Esophagus muscularis mucosa (tissue), 4 donors: ENCODE data around the gene HGS. TPM values are rescaled to one million over a fixed set of nuclear protein-coding genes. Genes with fewer than 3 reads are reported as not detected.
A peak's percentile ranks its signal among the peaks of the same experiment; 100 is the strongest.

Source experiments
- DNase-seq: peaks from one replicate; pipeline ENCODE4 v3.0.0-alpha.2; 2017; ENCODE audit errors: extremely low spot score
- H3K27ac ChIP-seq, 4 donors: fragments of 200-600 bp; sonication (generic); replicated peaks in 1 of 4; 1 replicate in 3 of 4; 2 replicates in 1 of 4; pipeline ENCODE4 v1.5.1; 2016 to 2019; ENCODE audit warnings: mild to moderate bottlenecking in 1 of 4
- H3K27me3 ChIP-seq, 4 donors: fragments of 200-600 bp; sonication (generic); one replicate each; pipeline versions ENCODE4 v1.5.1 to v1.6.0; 2016 to 2019
- H3K36me3 ChIP-seq, 4 donors: fragments of 200-600 bp; sonication (generic); one replicate each; pipeline ENCODE4 v1.5.1; 2016 to 2019
- H3K4me1 ChIP-seq, 4 donors: fragments of 200-600 bp; sonication (generic); one replicate each; pipeline ENCODE4 v1.5.1; 2016 to 2019
- H3K4me3 ChIP-seq, 4 donors: fragments of 200-600 bp; sonication (generic); 1 replicate in 2 of 4; 2 replicates in 2 of 4; pipeline ENCODE4 v1.5.1; 2016 to 2019; ENCODE audit warnings: mild to moderate bottlenecking in 4 of 4, moderate library complexity in 1 of 4
- H3K9me3 ChIP-seq, 4 donors: fragments of 200-600 bp; sonication (generic); 1 replicate in 3 of 4; 2 replicates in 1 of 4; pipeline ENCODE4 v1.5.1; 2016 to 2019
- CTCF ChIP-seq, 3 experiments: fragments of 200-600 bp in 2 of 3; fragments of 450-650 bp in 1 of 3; sonication (generic) in 2 of 3; IDR thresholded peaks; one replicate each; pipeline ENCODE4 v1.5.1; 2017 to 2019; ENCODE audit warnings: antibody characterized with exemption in 3 of 3, mild to moderate bottlenecking in 2 of 3, moderate library complexity in 1 of 3
- EP300 ChIP-seq: sonication (generic); formaldehyde crosslinking; IDR thresholded peaks from one replicate; pipeline ENCODE4 v1.6.1; 2017; ENCODE audit warnings: antibody characterized with exemption
- POLR2A ChIP-seq: fragments of 450-650 bp; IDR thresholded peaks from one replicate; pipeline ENCODE4 v1.6.1; 2017; ENCODE audit warnings: antibody characterized with exemption, moderate library complexity, mild to moderate bottlenecking, low read depth
- POLR2AphosphoS5 ChIP-seq, 2 donors: sonication (generic); formaldehyde crosslinking; IDR thresholded peaks; one replicate each; pipeline ENCODE4 v1.6.1; 2017; ENCODE audit warnings: antibody characterized with exemption in 2 of 2
- WGBS: methylation state at CpG from one replicate; pipeline ENCODE4 v1.1.5; 2018; 5-methylcytosine and 5-hydroxymethylcytosine counted together
- intact Hi-C: fragments of 100-400 bp; cut with DNase I; formaldehyde crosslinking; loops from one replicate; pipeline ENCODE4 v1.15.1; 2023
- total RNA-seq, 4 donors: library from RNA; depleted of rRNA; stranded (reverse); fragments of >200 nt; gene quantifications; one replicate each; pipeline versions ENCODE4 v1.1.0 to v1.2.1, GENCODE V29; 2016

Gene HGS
- total RNA-seq, 4 donors from 2014 or later, result 47.8 to 99.1 (median 65.5) TPM

GRCh38 chr17:81662002-81662401 is 21.8 kb upstream of the HGS start:
- Histone ChIP-seq H3K4me1 (peaks cover 10 to 15% (median 13%) of the 10 kb centered on the region in 4 donors), H3K36me3 (peaks cover 0 to 15% (median 5%) of the 10 kb centered on the region in 4 donors), H3K27ac (no peak overlapping the region), H3K27me3 (no peaks in the 10 kb centered on the region), H3K9me3 (no peaks in the 10 kb centered on the region), H3K4me3 (no peak overlapping the region)
- no peak for DNase-seq
- 90% methylated on average over 4 of the region's 4 CpGs for WGBS
- no peak for TF ChIP-seq EP300
- no peak for TF ChIP-seq POLR2AphosphoS5 (IDR thresholded peaks at IDR 0.05)
- no peak for TF ChIP-seq POLR2A
- no peak for TF ChIP-seq CTCF (IDR thresholded peaks at IDR 0.05)
- intact Hi-C loops, result no loop called here

GRCh38 chr17:81664051-81664470 is 19.8 kb upstream of the HGS start:
- H3K36me3 ChIP-seq, result peaks cover 0 to 28% (median 13%) of the 10 kb centered on the region in 4 donors
- H3K9me3 ChIP-seq, result no peaks in the 10 kb centered on the region
- no peak for DNase-seq
- 84% methylated on average over 7 of the region's 7 CpGs for WGBS
- H3K4me1 ChIP-seq, result peaks cover 21 to 35% (median 30%) of the 10 kb centered on the region in 4 donors
- H3K4me3 ChIP-seq, result no peak overlapping the region
- TF ChIP-seq POLR2AphosphoS5 (IDR thresholded peaks at IDR 0.05) (no peak), EP300 (no peak), POLR2A (no peak), CTCF (IDR thresholded peaks at IDR 0.05) (no peak)
- no peak overlapping the region for H3K27ac ChIP-seq
- intact Hi-C loops, result no loop called here
- H3K27me3 ChIP-seq, result no peaks in the 10 kb centered on the region

GRCh38 chr17:81665205-81666091 is 18.4 kb upstream of the HGS start:
- Histone ChIP-seq H3K27ac (peak overlapping the region; percentile 79 to 93 (median 88)), H3K4me1 (peaks cover 21 to 35% (median 30%) of the 10 kb centered on the region in 4 donors), H3K9me3 (no peaks in the 10 kb centered on the region), H3K4me3 (peak overlapping the region; percentile 90 to 100 (median 96)), H3K36me3 (peaks cover 0 to 42% (median 27%) of the 10 kb centered on the region in 4 donors), H3K27me3 (no peaks in the 10 kb centered on the region)
- no peak for DNase-seq
- intact Hi-C loops, result loop anchor here (2.0 kb wide), 1 partner anchor 29 kb away; the partner anchor contains the start of genes NPLOC4 and TSPAN10
- TF ChIP-seq EP300 (no peak), CTCF (IDR thresholded peaks at IDR 0.05) (no peak), POLR2A (no peak), POLR2AphosphoS5 (IDR thresholded peaks at IDR 0.05) (no peak)
- 12% methylated on average over 8 of the region's 30 CpGs for WGBS

- peak overlapping the region; percentile 90 to 100 (median 96) for H3K4me3 ChIP-seq
- H3K4me1 ChIP-seq, result peaks cover 21 to 35% (median 30%) of the 10 kb centered on the region in 4 donors
- no peaks in the 10 kb centered on the region for H3K9me3 ChIP-seq
- peaks cover 0 to 48% (median 32%) of the 10 kb centered on the region in 4 donors for H3K36me3 ChIP-seq
- H3K27ac ChIP-seq, result peak overlapping the region; percentile 79 to 93 (median 88)
- 0% methylated on average over 13 of the region's 16 CpGs for WGBS
- intact Hi-C loops, result loop anchor here (2.0 kb wide), 1 partner anchor 29 kb away; the partner anchor contains the start of genes NPLOC4 and TSPAN10
- H3K27me3 ChIP-seq, result no peaks in the 10 kb centered on the region
- no peak for DNase-seq
- TF ChIP-seq POLR2AphosphoS5 (IDR thresholded peaks at IDR 0.05) (no peak), POLR2A (no peak), CTCF (IDR thresholded peaks at IDR 0.05) (no peak), EP300 (no peak)
Observed at GRCh38 chr17:81666092-81666341, 17.8 kb upstream of the HGS start.
